Amniotic epithelial cell (primary cell): ENCODE measurements around the gene CAMKK1.

Experiments
- DNase-seq: peaks from one replicate; pipeline ENCODE4 v3.0.0-alpha.2; 2010; ENCODE audit warnings: low read depth

Gene CAMKK1

DNA sequence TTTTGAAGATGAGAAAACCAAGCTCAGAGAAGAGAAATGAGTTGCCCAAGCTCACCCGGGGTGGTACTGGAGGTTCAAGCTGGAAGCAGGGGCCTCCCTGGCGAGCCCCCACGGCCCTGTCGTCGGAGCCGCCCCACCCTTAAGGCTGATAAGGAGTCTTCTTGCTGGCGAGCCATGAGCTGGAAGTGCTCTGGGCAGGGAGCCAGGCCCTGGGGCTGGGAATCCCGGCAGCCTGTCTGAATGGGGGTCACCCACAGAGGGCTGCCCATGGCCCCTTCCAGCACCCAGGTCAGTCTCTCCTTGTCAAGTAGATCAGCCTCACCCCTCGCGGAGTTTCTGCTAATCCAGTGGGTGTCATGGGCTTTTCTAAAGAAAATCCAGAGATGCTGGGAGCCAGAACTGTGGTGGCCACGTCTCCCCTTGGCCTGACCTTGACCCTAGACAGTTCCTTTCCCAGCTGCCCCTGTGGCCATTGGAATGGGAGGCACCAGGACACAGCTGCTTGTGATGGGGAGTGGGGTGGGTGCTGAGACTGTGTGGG, 24.6 kb upstream of the CAMKK1 start:
- DNase-seq, result peak; percentile 66

DNA sequence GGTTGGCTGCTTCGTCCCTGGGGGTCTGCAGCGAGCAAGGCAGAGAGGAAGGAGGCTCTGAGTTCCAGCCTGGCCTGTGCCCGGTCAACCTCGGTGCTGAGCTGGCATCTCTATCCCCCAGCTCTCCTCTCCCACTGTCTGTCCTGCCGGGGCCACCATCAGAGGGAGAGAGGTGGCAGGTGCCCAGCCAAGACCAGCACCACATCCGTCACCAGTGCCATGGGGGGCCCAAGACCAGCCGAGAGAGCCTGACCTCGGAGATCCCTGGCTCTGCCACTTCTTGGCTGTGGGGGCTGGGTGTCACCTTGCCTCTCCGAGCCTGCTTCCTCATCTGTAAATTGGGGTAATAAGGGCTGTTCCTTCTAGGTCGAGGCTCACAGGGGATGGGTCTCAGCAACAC, 24.0 kb upstream of the CAMKK1 start:
- no peak for DNase-seq

- DNase-seq, result peak; percentile 42
Measured at GRCh38 chr17:3915995-3916696, 23.3 kb upstream of the CAMKK1 start, which contains the start of gene P2RX1. P2RX1 (minus strand) TSS chr17:3916465; CDS start chr17:3916225, 240 bp downstream.

- no peak for DNase-seq
Measured at GRCh38 chr17:3915581-3915994, 22.7 kb upstream of the CAMKK1 start.

- no peak for DNase-seq
Measured at GRCh38 chr17:3914312-3914670, 21.4 kb upstream of the CAMKK1 start.

DNA sequence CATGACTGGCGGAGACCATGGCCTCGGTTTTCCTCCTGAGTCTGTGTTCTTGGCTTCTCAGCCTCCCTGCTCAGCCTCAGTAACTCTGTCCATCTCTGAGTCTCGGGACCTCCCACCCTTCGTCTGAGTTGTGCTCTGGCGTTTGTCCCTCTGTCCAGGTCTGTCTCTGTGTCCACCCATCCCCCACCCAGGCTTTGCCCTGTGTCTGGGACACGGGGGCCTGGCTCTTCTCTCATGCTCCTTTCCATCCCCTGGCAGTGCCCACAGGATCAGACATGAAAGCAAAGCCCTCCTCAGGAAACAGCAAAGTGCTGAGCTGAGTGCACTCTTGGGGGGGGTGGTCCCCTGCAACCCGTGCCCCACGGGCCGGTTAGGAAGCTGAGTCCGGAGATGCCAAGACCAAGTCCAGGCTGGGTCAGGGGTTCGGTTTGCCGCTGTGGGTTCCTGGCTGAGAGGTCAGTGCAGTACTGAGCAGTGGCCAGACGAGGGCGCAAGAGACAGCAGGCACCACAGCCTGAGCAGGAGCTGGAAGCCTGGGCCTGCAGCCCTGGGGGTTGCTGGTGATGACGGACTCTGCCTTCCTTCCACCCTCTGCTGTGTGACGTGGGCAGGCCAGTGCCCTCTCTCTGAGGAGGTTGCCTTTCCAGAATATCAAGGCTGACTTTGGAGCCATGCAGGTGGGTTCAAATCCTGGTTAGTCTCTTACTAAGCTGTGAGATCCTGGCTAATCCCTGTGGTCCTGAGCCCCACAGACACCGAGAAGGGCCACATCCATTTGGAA, 20.9 kb upstream of the CAMKK1 start:
- peak; percentile 70 for DNase-seq

- DNase-seq, result no peak
Measured at GRCh38 chr17:3912827-3913226, 20.0 kb upstream of the CAMKK1 start.

DNA sequence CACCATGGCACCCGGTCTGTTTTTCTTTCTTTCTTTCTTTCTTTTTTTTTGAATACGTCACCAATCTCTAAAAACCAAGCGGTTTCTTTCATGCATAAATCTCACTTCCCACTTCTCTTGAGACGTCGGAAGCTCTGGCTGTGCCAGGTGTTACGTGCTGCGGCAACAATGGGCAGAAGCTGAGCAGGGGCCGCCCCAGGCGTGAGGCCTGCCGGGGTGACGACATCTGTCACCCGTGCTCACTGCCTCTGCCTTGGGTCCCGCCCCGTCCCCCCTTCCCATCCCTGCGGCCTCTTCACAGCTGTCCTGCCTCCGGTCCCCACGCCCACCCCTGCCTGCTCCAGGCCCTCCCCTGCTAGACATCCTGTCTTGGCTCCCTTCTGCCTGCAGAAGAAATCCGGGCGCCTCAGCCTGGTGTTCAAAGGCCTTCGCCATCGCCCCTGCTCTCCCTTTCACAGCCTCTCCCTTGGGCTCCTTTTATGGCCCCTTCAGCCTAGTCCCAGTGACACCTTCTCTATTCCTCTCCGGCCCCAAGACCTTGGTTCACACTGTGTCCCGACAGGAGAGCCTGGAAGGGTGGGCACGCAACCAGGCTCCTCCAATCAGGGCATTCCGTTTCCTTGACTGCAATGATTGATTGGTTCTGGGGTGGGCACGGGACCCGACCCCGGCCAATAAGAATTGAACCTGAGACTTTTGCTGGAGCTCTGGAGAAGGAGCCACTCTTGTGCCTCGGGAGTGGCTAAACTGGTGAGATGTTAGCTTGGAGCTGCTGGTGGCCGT, 18.6 kb upstream of the CAMKK1 start:
- no peak for DNase-seq

- DNase-seq, result no peak
Measured at GRCh38 chr17:3910420-3911270, 17.8 kb upstream of the CAMKK1 start.

DNA sequence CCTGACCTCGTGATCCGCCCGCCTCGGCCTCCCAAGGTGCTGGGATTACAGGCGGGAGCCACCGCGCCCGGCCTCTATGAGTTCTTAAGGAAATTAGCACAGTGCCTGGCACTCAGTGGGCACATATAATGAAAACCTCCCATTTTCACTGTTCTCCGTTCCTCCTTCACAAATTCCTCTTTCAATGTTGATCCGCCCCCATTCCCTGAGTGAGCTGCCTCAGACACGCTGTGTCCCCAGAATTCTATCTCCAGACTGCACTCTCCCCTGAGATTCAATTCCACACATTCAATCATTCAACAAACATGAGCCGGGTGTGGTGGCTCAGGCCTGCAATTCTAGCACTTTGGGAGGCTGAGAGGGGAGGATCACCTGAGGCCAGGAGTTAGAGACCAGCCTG, 16.4 kb upstream of the CAMKK1 start:
- DNase-seq, result no peak

- no peak for DNase-seq
Measured at GRCh38 chr17:3907483-3908216, 14.8 kb upstream of the CAMKK1 start.

DNA sequence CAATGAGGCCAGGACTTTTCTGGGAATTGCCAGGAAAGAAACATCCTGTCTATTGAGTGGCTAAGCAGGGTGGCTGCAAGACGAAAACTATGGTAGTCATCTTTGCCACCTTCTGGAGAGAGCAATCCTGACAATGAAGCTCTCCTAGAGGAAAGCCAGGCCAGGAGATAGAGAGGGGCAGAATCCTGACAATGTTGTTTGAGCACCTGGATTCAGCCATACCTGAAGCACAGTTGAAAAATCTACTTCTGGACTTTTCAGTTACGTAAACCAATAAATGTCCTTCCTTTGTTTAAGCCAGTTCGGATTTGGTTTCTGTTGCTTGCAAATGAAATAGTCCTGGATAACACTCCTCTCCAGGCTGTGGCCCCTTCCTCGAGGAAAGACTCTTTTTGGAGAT, 14.0 kb upstream of the CAMKK1 start:
- no peak for DNase-seq

DNA sequence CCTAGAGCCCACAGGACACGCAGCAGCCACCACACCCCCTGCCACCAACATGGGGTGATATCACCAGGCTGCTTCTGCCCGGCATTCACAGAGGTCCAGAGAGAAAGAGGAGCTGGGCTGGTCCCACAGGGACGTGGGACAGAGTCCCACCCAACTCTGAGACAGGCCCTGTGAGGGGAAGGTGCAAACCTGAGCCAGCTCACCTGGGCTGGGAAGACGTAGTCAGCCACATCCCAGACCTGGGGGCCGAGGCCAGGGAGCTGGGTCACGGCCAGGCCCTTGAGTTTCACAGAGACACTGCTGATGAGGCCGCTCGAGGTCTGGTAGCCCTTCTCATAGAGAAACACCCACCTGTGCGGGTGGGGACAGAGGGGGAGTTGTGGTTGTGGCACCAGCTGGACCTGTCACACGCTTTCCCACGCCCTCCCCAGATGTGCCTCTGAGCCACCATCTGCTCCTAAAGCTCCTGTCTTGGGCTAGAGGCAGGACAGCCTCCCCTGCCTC, 12.2 kb upstream of the CAMKK1 start:
- DNase-seq, result no peak

DNA sequence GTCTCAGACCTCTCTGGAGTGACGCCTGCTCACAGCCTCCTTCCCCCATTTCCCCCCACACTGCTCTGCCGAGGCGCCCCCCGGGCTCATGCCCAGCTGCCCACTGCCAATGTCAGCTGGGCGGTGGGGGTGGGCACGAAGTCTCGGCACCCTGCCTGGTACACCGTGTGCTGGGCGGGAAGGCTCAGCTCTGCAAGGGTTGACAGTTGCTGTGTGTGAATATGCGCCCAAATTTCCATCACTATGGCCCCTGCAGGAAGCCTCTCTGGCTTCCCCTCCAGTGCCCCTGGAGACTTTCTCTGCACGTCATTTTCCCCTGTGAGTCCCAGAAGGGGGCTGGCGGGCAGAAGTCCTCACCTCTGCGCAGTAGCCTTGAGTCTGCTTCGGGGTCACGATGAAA, 11.6 kb upstream of the CAMKK1 start:
- DNase-seq, result no peak

DNA sequence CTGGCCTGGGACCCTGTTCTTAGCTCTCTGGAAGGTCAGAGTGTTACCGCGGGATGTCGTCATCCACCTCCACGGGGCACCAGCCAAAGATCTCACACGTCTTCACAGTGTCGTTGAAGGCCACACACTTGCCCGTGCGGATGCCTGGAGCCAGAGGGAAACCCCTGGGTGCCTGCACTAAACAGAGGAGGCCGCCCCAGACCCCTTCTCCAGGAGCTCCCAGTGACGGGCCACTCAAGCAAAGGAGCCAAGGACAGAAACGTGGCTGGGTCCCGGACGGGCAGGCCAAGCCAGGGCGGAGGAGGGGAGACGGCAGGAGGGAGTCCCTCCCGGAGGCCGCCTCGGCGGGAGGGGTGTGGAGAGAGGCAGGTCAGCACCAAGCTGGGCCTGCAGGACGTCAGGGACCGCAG, 11.0 kb upstream of the CAMKK1 start:
- DNase-seq, result no peak

DNA sequence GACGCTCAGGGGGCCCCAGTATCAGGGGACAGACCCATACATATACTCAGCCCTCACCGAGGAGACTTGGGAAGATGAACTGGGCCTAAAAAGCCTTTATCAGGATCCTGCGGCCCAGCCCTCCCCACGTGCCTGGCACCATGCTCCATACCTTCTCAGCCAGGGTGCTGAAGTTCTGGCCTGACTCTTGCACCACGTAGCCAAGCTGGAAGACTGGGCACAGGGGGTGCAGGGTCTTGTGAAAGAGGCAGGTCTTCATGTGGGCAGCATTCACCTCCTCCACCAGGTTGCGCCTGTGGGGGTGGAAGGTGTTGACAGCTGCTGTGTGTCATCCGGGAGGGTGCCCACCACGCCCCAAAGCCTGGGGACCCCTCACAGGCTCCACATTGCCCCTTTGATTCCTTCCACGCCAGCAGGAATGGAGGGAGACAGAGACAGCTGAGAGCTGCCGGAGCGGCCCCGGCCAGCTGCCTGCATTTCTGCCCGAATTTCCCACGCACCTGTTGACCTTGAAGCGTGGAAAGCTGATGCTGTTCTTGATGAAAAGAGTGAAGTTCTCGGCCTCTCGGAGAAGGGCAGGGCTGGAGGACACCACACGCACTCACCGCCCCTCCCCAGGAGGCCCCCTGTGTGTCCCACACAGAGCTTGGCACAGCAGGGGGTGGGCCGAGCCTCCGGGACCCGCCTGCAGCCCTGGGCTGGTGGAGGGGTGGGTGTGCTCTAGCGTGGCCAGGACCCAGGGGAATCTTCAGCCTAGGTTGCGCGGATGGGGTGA, 10.4 kb upstream of the CAMKK1 start:
- no peak for DNase-seq

DNA sequence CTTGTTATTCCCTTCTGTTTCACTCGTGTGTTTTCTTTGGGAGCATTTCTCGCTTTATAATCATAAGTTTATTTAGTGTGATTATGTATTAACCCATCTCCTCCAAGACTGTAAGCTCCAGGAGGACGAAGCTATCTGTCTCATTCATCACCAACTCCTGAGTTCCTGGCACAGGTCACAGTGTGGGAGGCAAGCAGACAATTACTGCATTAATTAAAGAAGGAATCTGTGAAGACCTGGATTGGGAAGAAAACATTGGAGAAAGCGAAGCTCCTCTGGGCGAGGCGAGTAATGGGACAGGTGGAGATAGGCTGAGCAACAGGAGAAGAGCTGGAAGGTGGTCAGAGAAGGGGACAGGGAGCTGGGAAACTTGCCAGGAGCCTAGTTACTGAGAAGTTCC, 7.8 kb upstream of the CAMKK1 start:
- DNase-seq, result no peak

- DNase-seq, result no peak
Measured at GRCh38 chr17:3897731-3898130, 4.9 kb upstream of the CAMKK1 start.

GRCh38 chr17:3896968-3897235, 4.0 kb upstream of the CAMKK1 start:
- no peak for DNase-seq
